ENCODE results near the gene CNTN2.

Gene CNTN2

GRCh38 chr1:205075642-205076155 lies 32.7 kb downstream of the CNTN2 start:
- DNase-seq = no peak

GRCh38 chr1:205076245-205076761 lies 33.3 kb downstream of the CNTN2 start:
- DNase-seq = no peak

DNA sequence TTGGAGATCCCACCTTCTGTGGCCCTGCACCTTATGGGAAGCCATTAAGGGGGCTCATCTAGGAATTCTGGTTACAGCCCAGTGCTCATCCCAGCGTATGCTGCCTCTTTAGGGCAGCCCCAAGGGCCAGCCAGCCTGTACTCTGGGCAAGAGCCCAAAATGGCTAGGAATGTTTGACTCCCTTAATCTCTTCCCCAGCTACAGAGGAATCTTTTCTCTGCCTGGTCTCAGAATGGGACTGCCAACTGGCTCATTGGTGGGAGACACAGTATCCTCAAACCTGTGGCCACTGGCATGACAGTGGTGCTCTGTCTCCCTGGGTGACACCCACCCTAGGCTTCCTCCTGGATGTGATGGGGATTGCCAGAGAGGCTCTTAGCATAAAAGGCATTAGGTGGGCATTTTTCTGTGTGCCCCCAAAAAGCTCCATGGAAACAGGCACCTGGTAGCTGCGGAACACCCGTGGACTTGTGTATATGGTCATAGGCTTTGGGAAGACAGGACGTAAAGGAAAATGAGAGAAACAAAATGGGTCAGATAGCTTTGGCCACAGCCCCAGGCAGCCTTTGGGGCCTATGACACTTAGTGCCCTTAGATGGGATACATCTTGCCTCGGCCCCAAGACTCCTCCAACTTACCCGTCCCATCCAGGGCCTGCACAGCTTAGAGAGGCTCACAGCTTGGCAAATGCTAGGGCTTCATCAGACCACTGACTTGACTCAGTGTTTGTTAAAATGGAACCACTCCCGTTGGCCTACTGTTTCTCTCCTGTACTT lies 34.3 kb downstream of the CNTN2 start:
- no peak for DNase-seq

- no peak for DNase-seq
Observed at GRCh38 chr1:205077934-205078311, 34.9 kb downstream of the CNTN2 start.

- no peak for DNase-seq
Observed at GRCh38 chr1:205082431-205082830, 39.4 kb downstream of the CNTN2 start.

- no peak for DNase-seq
Observed at GRCh38 chr1:205084360-205084759, 41.3 kb downstream of the CNTN2 start, which contains the start of gene TMEM81. Gene TMEM81, minus strand, starts transcription at chr1:205084460. Its CDS starts 140 bp downstream, at chr1:205084320.

GRCh38 chr1:205088341-205088740 lies 45.3 kb downstream of the CNTN2 start:
- no peak for DNase-seq

GRCh38 chr1:205091043-205091740 lies 48.2 kb downstream of the CNTN2 start:
- DNase-seq = no peak

- no peak for DNase-seq
Observed at GRCh38 chr1:205095422-205095821, 52.4 kb downstream of the CNTN2 start.

DNA sequence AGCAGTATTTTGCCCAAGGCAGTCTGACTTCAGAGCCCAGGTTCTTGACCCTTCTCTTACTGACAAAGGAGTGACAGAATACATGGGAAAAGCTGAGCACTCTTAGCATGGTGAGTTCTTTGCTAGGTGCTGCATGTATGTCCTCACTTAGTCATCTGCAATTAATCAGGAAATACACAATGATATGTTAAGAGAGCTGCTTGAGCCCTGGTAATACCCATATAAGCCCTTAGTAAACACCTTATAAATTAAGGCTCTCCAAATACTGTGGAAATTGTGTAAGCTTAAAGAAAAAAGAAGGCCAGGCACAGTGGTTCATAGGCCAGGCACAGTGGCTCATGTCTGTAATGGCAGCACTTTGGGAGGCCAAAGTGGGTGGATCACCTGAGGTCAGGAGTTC lies 55.2 kb downstream of the CNTN2 start:
- no peak for DNase-seq

- no peak for DNase-seq
Observed at GRCh38 chr1:205102404-205102803, 59.4 kb downstream of the CNTN2 start.

GRCh38 chr1:205107327-205107726 lies 64.3 kb downstream of the CNTN2 start:
- DNase-seq = no peak

GRCh38 chr1:205108464-205108863 lies 65.5 kb downstream of the CNTN2 start:
- DNase-seq = no peak

- DNase-seq = no peak
Observed at GRCh38 chr1:205109269-205109668, 66.3 kb downstream of the CNTN2 start.

DNA sequence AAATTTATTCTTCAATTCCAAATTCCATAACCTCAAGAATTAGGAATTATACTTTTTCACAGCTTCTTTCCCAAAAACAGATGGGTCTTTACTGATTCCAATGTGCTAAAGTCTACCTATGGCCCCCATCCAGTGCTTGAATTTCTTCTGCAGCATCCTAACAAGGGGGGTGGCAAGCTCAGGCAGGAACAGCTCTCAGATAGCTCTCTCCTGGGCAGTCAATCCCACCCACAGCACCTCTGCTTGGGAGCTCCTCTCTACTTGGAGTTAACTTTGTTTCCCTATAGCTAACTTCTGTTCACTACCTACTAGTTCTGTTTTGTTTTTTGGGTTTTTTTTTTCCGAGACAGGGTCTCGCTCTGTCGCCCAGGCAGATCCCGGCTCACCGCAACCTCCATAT lies 66.7 kb downstream of the CNTN2 start:
- no peak for DNase-seq

- no peak for DNase-seq
Observed at GRCh38 chr1:205111354-205111753, 68.3 kb downstream of the CNTN2 start.

- DNase-seq = no peak
Observed at GRCh38 chr1:205118752-205119151, 75.7 kb downstream of the CNTN2 start.

DNA sequence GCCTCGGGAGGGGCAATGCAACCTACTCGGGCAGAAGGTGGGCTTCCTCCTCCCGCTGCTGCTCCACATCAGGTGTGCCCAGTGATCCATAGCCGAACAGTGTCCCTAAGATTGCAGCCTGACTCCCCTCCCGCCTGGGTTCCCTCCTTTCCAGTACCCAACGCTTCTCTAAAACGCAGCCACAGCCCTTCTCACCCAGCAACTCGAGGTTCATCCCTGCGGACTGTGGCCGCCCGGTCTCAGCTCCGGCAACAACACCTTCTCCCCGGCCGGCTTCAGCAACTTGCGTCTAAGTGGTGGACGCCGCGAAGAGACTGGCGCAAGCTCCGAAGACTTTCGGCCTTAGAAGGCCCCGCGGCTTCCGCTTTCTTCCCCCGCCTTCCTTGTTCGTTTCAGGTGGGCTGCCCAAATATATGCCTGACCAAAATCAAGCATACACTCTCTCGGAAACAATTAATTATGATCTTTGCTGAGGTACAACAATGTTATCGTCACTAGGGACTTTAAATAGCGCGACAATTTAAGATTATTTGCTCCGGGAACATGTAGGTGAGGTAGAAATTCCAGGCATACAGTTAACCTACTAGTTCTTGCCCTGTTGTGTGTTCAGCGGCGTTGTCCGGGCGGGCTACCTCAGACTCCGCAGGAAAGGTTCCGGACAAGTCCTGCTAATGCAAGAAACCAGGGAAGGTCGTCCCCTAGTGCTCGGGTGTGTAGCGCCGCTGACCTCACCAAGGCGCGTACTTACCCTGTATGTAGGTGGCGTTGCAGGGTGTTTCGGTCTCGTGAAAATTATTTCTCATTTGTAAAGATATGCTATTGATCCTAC lies 78.9 kb downstream of the CNTN2 start, which contains the start of gene RBBP5:
Gene RBBP5, minus strand, starts transcription at position 319 of the 829 bp plus-strand sequence. Its CDS starts 105 bp downstream, at position 214.
- peak; percentile 88 to 94 for DNase-seq

GRCh38 chr1:205122489-205122882 lies 79.5 kb downstream of the CNTN2 start:
- DNase-seq = no peak

GRCh38 chr1:205124726-205125125 lies 81.7 kb downstream of the CNTN2 start:
- no peak for DNase-seq

- no peak for DNase-seq
Observed at GRCh38 chr1:205127646-205128045, 84.6 kb downstream of the CNTN2 start.
